GM12878 (cell line): ENCODE results near the gene ZMIZ1.

Experiments
- CBX3 ChIP-seq: fragments of 200-600 bp; sonication (generic); IDR thresholded peaks from 2 replicates; pipeline ENCODE4 v1.6.1; 2016; ENCODE audit warnings: low read depth, borderline replicate concordance
- CEBPB ChIP-seq, 2 experiments: fragments of 150-350 bp in 1 of 2; IDR thresholded peaks; 2 replicates each; pipeline ENCODE4 v1.6.1; 2012 to 2014; ENCODE audit warnings: low read depth in 2 of 2, low read length in 2 of 2, borderline replicate concordance in 1 of 2, inconsistent platforms in 1 of 2
- CTCF ChIP-seq, 3 experiments: IDR thresholded peaks in 2 of 3; conservative IDR thresholded peaks in 1 of 3; 2 replicates each; pipeline ENCODE4 v1.5.1; 2011; ENCODE audit warnings: low read depth in 3 of 3, low read length in 3 of 3, mild to moderate bottlenecking in 3 of 3, control low read depth in 2 of 3, moderate library complexity in 2 of 3, inconsistent platforms in 1 of 3, mixed read lengths in 1 of 3; ENCODE audit not compliant: control insufficient read depth in 2 of 3, insufficient read depth in 1 of 3; ENCODE audit errors: extremely low read depth in 1 of 3
- MAX ChIP-seq: IDR thresholded peaks from 2 replicates; pipeline ENCODE4 v1.6.1; 2012; ENCODE audit warnings: low read depth, low read length, improper control_type of control experiment
- SIN3A ChIP-seq: IDR thresholded peaks from 2 replicates; pipeline ENCODE4 v1.6.1; 2012; ENCODE audit warnings: low read depth, low read length, improper control_type of control experiment
- USF2 ChIP-seq: IDR thresholded peaks from 2 replicates; pipeline ENCODE4 v1.6.1; 2011; ENCODE audit warnings: low read depth, low read length, improper control_type of control experiment, borderline replicate concordance

GRCh38 chr10:79088176-79088575, 19.4 kb downstream of the ZMIZ1 start:
- no peak for TF ChIP-seq USF2
- TF ChIP-seq CTCF (IDR thresholded peaks at IDR 0.05 in 2 of 3, conservative IDR thresholded peaks at IDR 0.05 in 1 of 3; ENCODE audit: control insufficient read depth in 2 of 3, extremely low read depth in 1 of 3, insufficient read depth in 1 of 3, low read depth in 3 of 3, low read length in 3 of 3) = no peak
- no peak for TF ChIP-seq SIN3A
- TF ChIP-seq MAX = no peak
- TF ChIP-seq CEBPB (IDR thresholded peaks at IDR 0.05; ENCODE audit: borderline replicate concordance in 1 of 2, low read depth in 2 of 2, low read length in 2 of 2) = no peak
- TF ChIP-seq CBX3 = no peak
